ENCODE data around the gene UBE2J2. TPM values are rescaled to one million over a fixed set of nuclear protein-coding genes. Genes with fewer than 3 reads are reported as not detected.

Gene UBE2J2
- total and polyA plus RNA-seq, 11 donors: 23.3 to 53.6 (median 34.7) TPM

DNA sequence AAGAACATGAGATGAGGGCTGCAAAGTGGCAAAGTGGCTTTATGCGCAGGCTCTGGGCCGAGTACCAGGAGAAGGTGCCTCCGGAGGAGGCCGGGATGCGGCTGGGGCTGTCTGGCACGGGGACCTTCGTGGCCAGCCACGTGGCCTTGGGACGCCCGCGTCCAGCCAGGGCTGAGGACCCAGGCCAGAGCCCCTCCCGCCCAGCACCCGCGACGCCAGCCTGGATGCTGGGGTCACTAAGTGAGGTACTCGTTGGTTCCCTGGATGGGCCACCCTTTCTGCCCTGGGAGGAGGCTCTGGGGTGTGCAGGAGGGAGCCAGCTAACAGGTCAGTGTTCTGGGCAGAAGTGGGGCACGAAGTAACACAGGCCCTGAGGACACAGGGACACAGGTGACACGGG, 19.2 kb upstream of the UBE2J2 start:
- H3K27ac ChIP-seq: no peak overlapping the region
- H3K4me3 ChIP-seq: no peak overlapping the region
- DNase-seq: no peak
- no peak for TF ChIP-seq POLR2A (IDR thresholded peaks at IDR 0.05)
- TF ChIP-seq, protein P1, sequence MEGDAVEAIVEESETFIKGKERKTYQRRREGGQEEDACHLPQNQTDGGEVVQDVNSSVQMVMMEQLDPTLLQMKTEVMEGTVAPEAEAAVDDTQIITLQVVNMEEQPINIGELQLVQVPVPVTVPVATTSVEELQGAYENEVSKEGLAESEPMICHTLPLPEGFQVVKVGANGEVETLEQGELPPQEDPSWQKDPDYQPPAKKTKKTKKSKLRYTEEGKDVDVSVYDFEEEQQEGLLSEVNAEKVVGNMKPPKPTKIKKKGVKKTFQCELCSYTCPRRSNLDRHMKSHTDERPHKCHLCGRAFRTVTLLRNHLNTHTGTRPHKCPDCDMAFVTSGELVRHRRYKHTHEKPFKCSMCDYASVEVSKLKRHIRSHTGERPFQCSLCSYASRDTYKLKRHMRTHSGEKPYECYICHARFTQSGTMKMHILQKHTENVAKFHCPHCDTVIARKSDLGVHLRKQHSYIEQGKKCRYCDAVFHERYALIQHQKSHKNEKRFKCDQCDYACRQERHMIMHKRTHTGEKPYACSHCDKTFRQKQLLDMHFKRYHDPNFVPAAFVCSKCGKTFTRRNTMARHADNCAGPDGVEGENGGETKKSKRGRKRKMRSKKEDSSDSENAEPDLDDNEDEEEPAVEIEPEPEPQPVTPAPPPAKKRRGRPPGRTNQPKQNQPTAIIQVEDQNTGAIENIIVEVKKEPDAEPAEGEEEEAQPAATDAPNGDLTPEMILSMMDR (IDR thresholded peaks at IDR 0.05): no peak
- H3K4me1 ChIP-seq: peaks cover 0 to 15% (median 7%) of the 10 kb centered on the region in 12 donors
- H3K9me3 ChIP-seq: no peaks in the 10 kb centered on the region
- H3K36me3 ChIP-seq: peaks cover 0 to 45% (median 11%) of the 10 kb centered on the region in 9 donors
- no peaks in the 10 kb centered on the region for H3K27me3 ChIP-seq
- 89 to 96% (median 92%) methylated on average over 14 to 18 of the region's 18 CpGs for WGBS, 4 donors
- no peak for ATAC-seq
- intact Hi-C loops (cut with DNase I): loop anchor here in 9 of 10 donors (1.0 to 10.0 kb wide), 7 partner anchors 170 to 308 kb away; partner anchors contain the start of gene PERM1 (in 1 of the 9)

DNA sequence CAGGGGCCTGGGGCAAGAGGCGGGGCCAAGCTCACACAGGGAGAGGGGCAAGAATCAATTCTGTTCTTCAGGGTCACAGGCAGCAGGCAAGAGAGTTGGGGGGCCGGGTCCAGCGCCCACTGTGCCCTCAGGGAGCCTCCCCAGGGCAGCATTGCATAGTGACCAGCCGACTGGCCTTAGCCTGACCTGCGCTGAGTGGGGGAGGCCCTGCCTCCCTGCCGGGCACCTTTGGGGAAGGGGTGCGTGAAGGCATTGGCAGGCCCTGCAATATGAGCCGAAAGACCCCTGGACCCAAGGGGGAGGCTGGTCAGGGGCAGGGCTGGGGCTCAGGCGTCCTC, 18.8 kb upstream of the UBE2J2 start:
- DNase-seq (peak in 1 of 5 donors; percentile 22), ATAC-seq (peak in 1 of 4 donors; percentile 11)
- Histone ChIP-seq H3K27ac (no peak overlapping the region), H3K36me3 (peaks cover 0 to 41% (median 11%) of the 10 kb centered on the region in 9 donors), H3K4me1 (peaks cover 0 to 15% (median 7%) of the 10 kb centered on the region in 12 donors), H3K27me3 (peaks cover 0 to 2% (median 0%) of the 10 kb centered on the region in 9 donors), H3K9me3 (no peaks in the 10 kb centered on the region), H3K4me3 (no peak overlapping the region)
- TF ChIP-seq, protein P1 (IDR thresholded peaks at IDR 0.05): no peak
- TF ChIP-seq POLR2A (IDR thresholded peaks at IDR 0.05): no peak
- WGBS, 4 donors: 84 to 90% (median 86%) methylated on average over 9 of the region's 9 CpGs
- intact Hi-C loops (cut with DNase I): loop anchor here in 9 of 10 donors (1.0 to 10.0 kb wide), 7 partner anchors 170 to 308 kb away; partner anchors contain the start of gene PERM1 (in 1 of the 9)

DNA sequence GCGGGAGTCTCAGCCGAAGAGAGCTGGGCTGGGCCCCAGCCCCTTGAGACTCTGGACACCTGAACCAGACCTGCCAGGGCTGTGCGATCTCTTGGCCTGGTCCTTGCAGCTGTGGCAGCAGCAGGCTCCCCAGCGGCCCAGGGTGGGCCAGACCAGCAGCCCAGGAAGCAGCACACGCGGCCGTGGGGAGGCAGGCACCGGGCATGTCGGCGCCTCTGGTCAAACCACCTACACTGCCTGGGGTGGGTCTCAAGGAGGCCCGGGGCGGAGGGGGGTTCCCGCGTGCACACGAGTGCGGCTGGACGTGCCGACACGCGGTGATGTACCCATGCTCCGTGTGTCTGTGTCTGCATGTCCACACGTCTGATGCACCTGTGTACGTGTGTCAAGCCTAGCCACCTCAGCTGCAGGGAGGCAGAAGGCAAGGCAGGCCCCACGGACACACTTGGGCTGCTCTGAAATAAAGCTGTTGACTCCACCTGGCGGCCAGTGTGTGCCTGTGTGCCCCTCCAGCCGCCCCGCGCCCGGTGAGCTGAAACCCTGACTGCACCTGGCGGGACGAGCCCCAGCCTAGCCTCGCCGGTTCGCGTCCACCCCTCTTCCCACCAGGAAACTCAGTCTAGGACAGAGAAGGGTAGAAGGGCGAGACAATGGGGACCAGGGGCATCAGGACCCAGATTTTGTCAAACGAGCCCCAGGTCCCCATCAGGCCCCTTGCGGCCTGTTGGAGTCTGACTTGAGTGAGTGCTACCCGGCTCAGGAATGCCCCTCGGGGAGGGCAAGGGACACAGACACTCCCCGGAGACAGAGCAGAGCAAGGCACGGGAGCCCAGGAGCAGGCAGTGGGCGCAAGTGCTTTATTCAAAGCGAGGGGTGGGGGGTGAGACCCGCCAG, 18.1 kb upstream of the UBE2J2 start:
- TF ChIP-seq, protein P1 (IDR thresholded peaks at IDR 0.05): peak; percentile 47 to 69 (median 62)
- TF ChIP-seq POLR2A (IDR thresholded peaks at IDR 0.05): no peak
- intact Hi-C loops (cut with DNase I): loop anchor here (1.0 to 10.0 kb wide), 8 partner anchors 169 to 307 kb away; partner anchors contain the start of gene PERM1 (in 1 of the 10)

DNA sequence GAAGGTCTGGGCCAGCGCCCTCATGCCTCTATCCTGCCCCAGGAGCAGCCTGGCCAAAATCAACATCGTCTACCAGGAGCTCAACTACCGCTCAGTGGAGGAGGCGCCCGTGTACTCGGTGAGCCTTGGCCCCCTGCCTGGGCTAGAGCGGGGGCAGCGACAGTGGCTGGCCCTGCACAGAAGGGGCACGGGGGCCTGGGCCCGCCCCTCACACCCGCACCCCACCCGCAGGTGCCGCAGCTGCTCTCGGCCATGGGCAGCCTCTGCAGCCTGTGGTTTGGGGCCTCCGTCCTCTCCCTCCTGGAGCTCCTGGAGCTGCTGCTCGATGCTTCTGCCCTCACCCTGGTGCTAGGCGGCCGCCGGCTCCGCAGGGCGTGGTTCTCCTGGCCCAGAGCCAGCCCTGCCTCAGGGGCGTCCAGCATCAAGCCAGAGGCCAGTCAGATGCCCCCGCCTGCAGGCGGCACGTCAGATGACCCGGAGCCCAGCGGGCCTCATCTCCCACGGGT, 17.4 kb upstream of the UBE2J2 start:
- Histone ChIP-seq H3K27ac (no peak overlapping the region), H3K4me3 (no peak overlapping the region), H3K9me3 (no peaks in the 10 kb centered on the region), H3K27me3 (peaks cover 0 to 9% (median 4%) of the 10 kb centered on the region in 9 donors), H3K4me1 (peaks cover 0 to 15% (median 7%) of the 10 kb centered on the region in 12 donors), H3K36me3 (peaks cover 0 to 31% (median 10%) of the 10 kb centered on the region in 9 donors)
- no peak for TF ChIP-seq POLR2A (IDR thresholded peaks at IDR 0.05)
- TF ChIP-seq, protein P1 (IDR thresholded peaks at IDR 0.05): no peak
- DNase-seq (peak in 1 of 5 donors; percentile 67), ATAC-seq (peak in 1 of 4 donors; percentile 5)
- intact Hi-C loops (cut with DNase I): loop anchor here in 7 of 10 donors (2.0 to 10.0 kb wide), 6 partner anchors 168 to 306 kb away; partner anchors contain the start of gene PERM1 (in 1 of the 7)
- 32 to 50% (median 47%) methylated on average over 12 to 28 of the region's 28 CpGs for WGBS, 4 donors

More for the DNA sequence above, 18.1 kb upstream of the UBE2J2 start:
- H3K27me3 ChIP-seq: peaks cover 0 to 4% (median 0%) of the 10 kb centered on the region in 9 donors
- H3K9me3 ChIP-seq: no peaks in the 10 kb centered on the region
- H3K4me3 ChIP-seq: no peak overlapping the region
- H3K4me1 ChIP-seq: peaks cover 0 to 15% (median 7%) of the 10 kb centered on the region in 12 donors
- WGBS, 4 donors: 36 to 44% (median 40%) methylated on average over 30 to 45 of the region's 45 CpGs
- ATAC-seq (peak; percentile 65 to 82 (median 66)), DNase-seq (peak in 4 of 5 donors; percentile 65 to 81 (median 73))
- no peak overlapping the region for H3K27ac ChIP-seq
- H3K36me3 ChIP-seq: peaks cover 0 to 38% (median 11%) of the 10 kb centered on the region in 9 donors
